AG09309 (cell line): ENCODE results near the gene P3H2.
A peak's percentile ranks its signal among the peaks of the same experiment; 100 is the strongest.

Experiments used
- DNase-seq: peaks from one replicate; pipeline ENCODE4 v3.0.0-alpha.2; 2010; ENCODE audit warnings: low read depth
- H3K4me3 ChIP-seq: 2 replicates; pipeline ENCODE4 v1.5.1; 2011; ENCODE audit warnings: mild to moderate bottlenecking, low read depth, low read length, moderate library complexity; ENCODE audit not compliant: control insufficient read depth
- TF ChIP-seq, protein P1 (sequence below): IDR thresholded peaks from 2 replicates; pipeline ENCODE4 v1.5.1; 2011; ENCODE audit warnings: mild to moderate bottlenecking, low read depth, low read length, inconsistent platforms; ENCODE audit not compliant: insufficient read depth, control insufficient read depth; ENCODE audit errors: missing control alignments

Gene P3H2

DNA sequence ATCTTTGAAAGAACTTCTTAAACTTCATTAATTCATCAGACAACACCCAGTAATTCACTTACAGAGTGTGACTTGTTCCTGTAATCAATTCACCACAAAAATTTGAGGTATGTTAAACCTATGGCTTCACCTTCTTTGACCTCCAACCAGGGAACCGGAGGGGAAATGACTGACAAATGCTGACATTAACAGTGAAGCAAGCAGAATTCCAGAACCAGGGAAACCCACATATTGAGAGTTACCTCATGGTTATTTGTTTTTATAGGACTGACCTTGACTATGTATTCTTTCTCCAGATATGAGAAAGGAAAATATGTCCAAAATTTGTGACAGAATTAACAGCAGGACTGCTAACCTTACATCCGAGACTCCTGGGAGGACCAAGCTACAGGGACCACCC is 2.7 kb downstream of the P3H2 start:
- H3K4me3 ChIP-seq = no peak overlapping the region
- DNase-seq = no peak
- TF ChIP-seq, protein P1, sequence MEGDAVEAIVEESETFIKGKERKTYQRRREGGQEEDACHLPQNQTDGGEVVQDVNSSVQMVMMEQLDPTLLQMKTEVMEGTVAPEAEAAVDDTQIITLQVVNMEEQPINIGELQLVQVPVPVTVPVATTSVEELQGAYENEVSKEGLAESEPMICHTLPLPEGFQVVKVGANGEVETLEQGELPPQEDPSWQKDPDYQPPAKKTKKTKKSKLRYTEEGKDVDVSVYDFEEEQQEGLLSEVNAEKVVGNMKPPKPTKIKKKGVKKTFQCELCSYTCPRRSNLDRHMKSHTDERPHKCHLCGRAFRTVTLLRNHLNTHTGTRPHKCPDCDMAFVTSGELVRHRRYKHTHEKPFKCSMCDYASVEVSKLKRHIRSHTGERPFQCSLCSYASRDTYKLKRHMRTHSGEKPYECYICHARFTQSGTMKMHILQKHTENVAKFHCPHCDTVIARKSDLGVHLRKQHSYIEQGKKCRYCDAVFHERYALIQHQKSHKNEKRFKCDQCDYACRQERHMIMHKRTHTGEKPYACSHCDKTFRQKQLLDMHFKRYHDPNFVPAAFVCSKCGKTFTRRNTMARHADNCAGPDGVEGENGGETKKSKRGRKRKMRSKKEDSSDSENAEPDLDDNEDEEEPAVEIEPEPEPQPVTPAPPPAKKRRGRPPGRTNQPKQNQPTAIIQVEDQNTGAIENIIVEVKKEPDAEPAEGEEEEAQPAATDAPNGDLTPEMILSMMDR = no peak

DNA sequence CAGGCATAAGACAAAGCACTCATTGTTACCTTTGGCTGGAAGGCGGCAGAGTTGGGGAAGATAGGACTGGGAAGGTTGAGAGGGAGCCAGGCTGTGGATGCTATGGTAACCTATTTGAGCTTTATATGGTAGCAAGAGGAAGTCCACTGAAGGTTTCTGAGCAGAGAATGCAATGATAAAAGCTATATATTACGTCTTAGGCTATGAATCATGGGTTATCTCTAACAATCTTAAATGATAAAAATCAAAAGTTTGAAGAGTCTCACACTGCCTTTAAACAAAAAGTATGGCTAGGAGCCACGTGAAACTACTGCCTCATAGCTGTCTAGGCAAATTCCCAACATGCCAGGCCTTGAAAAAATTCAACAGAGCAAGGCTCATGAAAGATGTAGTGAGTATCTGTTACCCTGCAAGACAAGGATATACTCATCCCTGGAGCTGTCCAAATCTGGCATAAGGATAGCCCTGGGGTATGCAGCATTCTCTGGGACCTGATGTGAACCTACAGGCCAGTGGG is 4.1 kb downstream of the P3H2 start:
- H3K4me3 ChIP-seq = no peak overlapping the region
- DNase-seq = no peak
- TF ChIP-seq, protein P1 = no peak

GRCh38 chr3:190110826-190111225 is 9.9 kb downstream of the P3H2 start:
- H3K4me3 ChIP-seq = no peak overlapping the region
- TF ChIP-seq, protein P1 = no peak
- no peak for DNase-seq

- no peak overlapping the region for H3K4me3 ChIP-seq
- DNase-seq = no peak
- TF ChIP-seq, protein P1 = no peak
These were observed 11.3 kb downstream of the P3H2 start for GRCh38 chr3:190109441-190109840.

- no peak for DNase-seq
- no peak overlapping the region for H3K4me3 ChIP-seq
- TF ChIP-seq, protein P1 = no peak
These were observed 11.9 kb downstream of the P3H2 start for GRCh38 chr3:190108804-190109203.

DNA sequence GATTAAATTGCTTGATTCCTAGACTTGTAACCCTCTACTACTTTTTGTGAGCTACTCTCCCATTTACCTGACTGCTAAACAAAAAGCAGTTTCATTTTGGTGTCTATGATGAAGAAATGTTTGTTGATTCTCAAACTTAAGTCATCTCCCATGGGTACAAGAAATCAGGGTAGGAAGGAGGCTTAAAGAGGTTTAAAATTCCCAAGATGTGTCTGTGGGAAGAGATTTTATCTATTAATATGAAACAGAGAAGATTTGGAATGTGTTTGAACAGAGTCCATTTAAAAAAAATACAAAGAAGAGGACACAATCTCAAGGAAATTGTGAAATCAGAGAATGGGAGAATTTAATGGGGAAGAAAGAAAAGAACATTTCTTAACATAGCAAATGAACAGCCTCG is 14.8 kb downstream of the P3H2 start:
- TF ChIP-seq, protein P1 = no peak
- DNase-seq = peak; percentile 73
- H3K4me3 ChIP-seq = no peak overlapping the region
